GM21825 (cell line): ENCODE data around the gene RAF1.
"Not testable (repeated sequence)": the region's sequence is repeated elsewhere in the genome, so short reads cannot be mapped to it uniquely, and the experiment has no call there.

Experiments used
- ATAC-seq: cut with Tn5 transposase; IDR thresholded peaks from one replicate; pipeline ENCODE4 v1.9.1; 2021; ENCODE audit warnings: mild to moderate bottlenecking, moderate library complexity; ENCODE audit not compliant: unreplicated experiment

The RAF1 gene

GRCh38 chr3:12562451-12562850, 101.5 kb downstream of the RAF1 start:
- ATAC-seq, result no peak

- ATAC-seq, result no peak
Measured at GRCh38 chr3:12561397-12561796, 102.5 kb downstream of the RAF1 start.

- ATAC-seq, result peak; percentile 37
Measured at GRCh38 chr3:12560505-12561190, 103.3 kb downstream of the RAF1 start.

- no peak for ATAC-seq
Measured at GRCh38 chr3:12559520-12559919, 104.4 kb downstream of the RAF1 start.

- no peak for ATAC-seq
Measured at GRCh38 chr3:12558706-12559105, 105.2 kb downstream of the RAF1 start.

- no peak for ATAC-seq
Measured at GRCh38 chr3:12557473-12558100, 106.3 kb downstream of the RAF1 start.

GRCh38 chr3:12556690-12557472, 107.0 kb downstream of the RAF1 start, which contains the start of gene MKRN2:
MKRN2 (plus strand) TSS chr3:12557087; CDS start chr3:12557151, 64 bp downstream.
- peak; percentile 82 for ATAC-seq

- no peak for ATAC-seq
Measured at GRCh38 chr3:12556314-12556689, 107.6 kb downstream of the RAF1 start.

GRCh38 chr3:12553921-12554391, 110.0 kb downstream of the RAF1 start:
- ATAC-seq, result no peak

GRCh38 chr3:12549971-12550760, 113.8 kb downstream of the RAF1 start:
- no peak for ATAC-seq

GRCh38 chr3:12545473-12545791, 118.5 kb downstream of the RAF1 start, which contains the start of gene MKRN2OS:
MKRN2OS (minus strand) TSS chr3:12545499; CDS start chr3:12545464, 35 bp downstream.
- no peak for ATAC-seq

GRCh38 chr3:12544652-12545472, 119.1 kb downstream of the RAF1 start:
- ATAC-seq, result no peak

- not testable (repeated sequence) for ATAC-seq
Measured at GRCh38 chr3:12543497-12543896, 120.4 kb downstream of the RAF1 start.

- ATAC-seq, result no peak
Measured at GRCh38 chr3:12541625-12542024, 122.3 kb downstream of the RAF1 start.

GRCh38 chr3:12536423-12536822, 127.5 kb downstream of the RAF1 start:
- ATAC-seq, result no peak
